ENCODE results near the gene CLCN1.

GRCh38 chr7:143355450-143356385, 39.8 kb downstream of the CLCN1 start:
- no peak for TF ChIP-seq POLR2A (IDR thresholded peaks at IDR 0.05; ENCODE audit: low read length)
- TF ChIP-seq GATA1 (IDR thresholded peaks at IDR 0.05; ENCODE audit: low read depth, low read length) = no peak

All from erythroblast (primary cell).